Stimulated activated CD4-positive, alpha-beta T cell treated with anti-CD3 and anti-CD28 coated beads, Interleukin-1b, Interleukin-23, amount 100 ng/mL, for 48 hours (primary cell): Measurements from ENCODE around the gene CCDC158.

Experiments used
- DNase-seq: peaks from one replicate; pipeline ENCODE4 v3.0.0-alpha.2; 2020

Gene CCDC158

DNA sequence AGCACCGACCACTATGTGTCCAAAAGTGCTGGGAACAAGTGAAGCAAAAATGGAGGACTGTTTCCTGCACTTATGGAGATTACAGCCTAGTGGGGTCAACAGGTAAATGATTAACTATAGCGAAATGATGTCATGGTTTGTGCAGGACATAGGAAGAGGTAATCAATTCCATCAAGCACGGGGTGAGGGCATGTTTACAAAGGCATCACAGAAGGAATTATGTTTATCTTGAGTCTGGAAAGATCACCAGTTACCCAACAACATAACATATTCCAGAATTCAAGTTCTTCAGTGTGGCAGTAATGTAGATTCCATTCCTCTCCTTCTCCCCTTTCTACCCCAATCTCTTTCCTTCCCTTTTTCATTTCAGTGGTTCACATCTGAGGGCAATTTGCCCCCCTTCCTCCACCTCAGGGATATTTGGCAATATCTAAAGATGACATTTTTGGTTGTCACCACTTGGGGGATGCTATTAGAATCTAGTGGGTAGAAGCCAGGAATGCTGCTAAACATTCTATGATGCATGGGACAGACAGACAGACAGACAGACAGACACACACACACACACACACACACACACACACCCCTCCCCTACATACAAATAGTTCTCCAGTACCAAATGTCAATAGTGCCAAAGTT is 145.3 kb downstream of the CCDC158 start:
- DNase-seq: no peak

DNA sequence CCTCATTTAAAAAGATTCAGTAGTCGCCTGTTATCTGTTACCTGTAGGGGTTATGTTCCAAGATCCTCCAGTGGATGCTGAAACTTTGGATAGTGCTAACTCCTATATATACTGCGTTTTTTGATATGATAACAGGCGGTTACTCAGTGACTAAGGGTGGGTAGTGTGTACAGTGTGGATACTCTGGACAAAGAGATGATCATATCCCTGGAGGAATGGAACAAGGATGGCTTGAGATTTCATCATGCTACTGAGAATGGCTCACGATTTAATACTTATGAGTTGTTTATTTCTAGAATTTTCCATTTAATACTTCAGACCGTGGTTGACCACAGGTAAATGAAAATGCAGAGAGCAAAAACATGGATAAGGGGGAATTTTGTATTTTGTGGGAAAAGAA is 147.9 kb downstream of the CCDC158 start:
- no peak for DNase-seq

DNA sequence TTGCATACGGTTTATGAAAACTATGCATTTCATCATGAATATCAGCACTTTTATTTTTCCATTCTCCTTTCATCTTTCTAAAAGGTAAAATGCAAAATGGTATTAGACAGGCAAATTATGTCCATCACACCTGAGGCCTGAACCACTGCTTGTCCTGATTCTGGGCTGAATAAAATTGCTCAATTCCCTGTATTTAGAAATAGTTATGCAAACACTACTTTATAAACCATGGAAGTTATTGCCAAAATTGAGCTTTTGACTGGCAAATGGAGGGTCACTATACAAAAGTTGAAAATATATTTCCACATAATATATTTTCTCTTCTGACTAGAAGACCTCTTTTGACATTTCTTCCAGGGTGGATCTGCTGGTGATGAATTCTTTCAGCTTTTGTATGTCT is 148.4 kb downstream of the CCDC158 start:
- no peak for DNase-seq

DNA sequence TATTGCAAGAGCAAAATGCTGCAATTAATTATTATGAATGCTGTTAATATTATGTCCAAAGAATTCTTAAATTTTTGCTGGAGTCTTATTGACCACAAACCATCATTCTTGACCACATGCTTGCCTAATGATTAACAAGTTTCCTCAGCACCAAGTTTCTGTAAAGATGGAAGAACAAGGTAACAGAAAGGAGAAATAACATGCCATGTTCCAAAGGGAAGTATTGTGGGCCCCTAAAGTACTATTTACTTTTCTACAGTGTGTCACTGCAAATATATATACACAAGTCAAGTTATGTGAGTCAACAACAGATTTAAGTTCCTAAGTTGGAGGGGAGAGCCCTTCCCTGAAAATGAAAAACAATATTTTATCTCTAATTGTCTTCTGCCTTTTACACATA is 148.9 kb downstream of the CCDC158 start:
- no peak for DNase-seq

- DNase-seq: no peak
These were observed 149.7 kb downstream of the CCDC158 start for GRCh38 chr4:76271248-76271647.

GRCh38 chr4:76270244-76271175 is 150.4 kb downstream of the CCDC158 start:
- DNase-seq: no peak

DNA sequence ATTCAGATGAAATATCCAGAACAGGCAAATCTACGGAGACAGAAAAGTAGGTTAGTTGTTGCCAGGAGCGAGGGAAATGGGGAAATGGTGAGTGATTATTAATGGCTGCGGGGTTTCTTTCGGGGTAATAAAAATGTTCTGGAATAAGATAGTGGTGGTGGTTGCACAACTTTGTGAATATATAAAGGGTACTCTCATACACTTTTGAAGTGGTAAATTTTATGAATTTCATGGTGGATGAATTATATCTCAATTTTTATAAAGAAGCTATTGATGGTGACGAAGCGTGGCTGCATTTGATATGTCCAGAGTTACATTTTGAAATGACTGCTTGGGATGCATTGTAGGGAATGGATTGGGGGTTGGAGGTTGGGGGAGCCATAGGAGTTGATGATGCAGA is 153.1 kb downstream of the CCDC158 start:
- DNase-seq: no peak

- DNase-seq: no peak
These were observed 154.3 kb downstream of the CCDC158 start for GRCh38 chr4:76266627-76267026.

- DNase-seq: no peak
These were observed 155.2 kb downstream of the CCDC158 start for GRCh38 chr4:76265631-76266218.
